ENCODE measurements around the gene KCNQ4. TPM values are rescaled to one million over a fixed set of nuclear protein-coding genes. Genes with fewer than 3 reads are reported as not detected.

Gene KCNQ4
- total RNA-seq, 4 donors from 2014 or later: 1.1 to 3.8 (median 1.5) TPM

- Histone ChIP-seq H3K4me1 (peaks cover 15% of the 10 kb centered on the region), H3K27me3 (no peaks in the 10 kb centered on the region), H3K4me3 (no peak overlapping the region), H3K9me3 (no peaks in the 10 kb centered on the region), H3K27ac (no peak overlapping the region), H3K36me3 (no peaks in the 10 kb centered on the region)
- no peak for TF ChIP-seq EP300 (IDR thresholded peaks at IDR 0.05)
- no peak for TF ChIP-seq CTCF (IDR thresholded peaks at IDR 0.05)
- TF ChIP-seq POLR2A (IDR thresholded peaks at IDR 0.05): no peak
- no peak for TF ChIP-seq POLR2AphosphoS5 (IDR thresholded peaks at IDR 0.05)
- DNase-seq (ENCODE audit: low spot score in 2 of 2): no peak
- 91% methylated on average over 5 of the region's 5 CpGs for WGBS
Measured at GRCh38 chr1:40810927-40811326, 27.3 kb downstream of the KCNQ4 start.

GRCh38 chr1:40815420-40815819 is 31.8 kb downstream of the KCNQ4 start:
- no peaks in the 10 kb centered on the region for H3K36me3 ChIP-seq
- peaks cover 11% of the 10 kb centered on the region for H3K4me1 ChIP-seq
- WGBS: 76% methylated on average over 9 of the region's 9 CpGs
- H3K9me3 ChIP-seq: no peaks in the 10 kb centered on the region
- H3K4me3 ChIP-seq: no peak overlapping the region
- no peak for TF ChIP-seq EP300 (IDR thresholded peaks at IDR 0.05)
- no peak for TF ChIP-seq CTCF (IDR thresholded peaks at IDR 0.05)
- no peak for TF ChIP-seq POLR2AphosphoS5 (IDR thresholded peaks at IDR 0.05)
- no peak overlapping the region for H3K27ac ChIP-seq
- DNase-seq (ENCODE audit: low spot score in 2 of 2): no peak
- no peaks in the 10 kb centered on the region for H3K27me3 ChIP-seq

- WGBS: 57% methylated on average over 18 of the region's 19 CpGs
- Histone ChIP-seq H3K4me3 (peak overlapping the region; percentile 36), H3K36me3 (no peaks in the 10 kb centered on the region), H3K9me3 (no peaks in the 10 kb centered on the region), H3K27ac (no peak overlapping the region), H3K27me3 (no peaks in the 10 kb centered on the region), H3K4me1 (peaks cover 11% of the 10 kb centered on the region)
- TF ChIP-seq CTCF (IDR thresholded peaks at IDR 0.05) (no peak), EP300 (IDR thresholded peaks at IDR 0.05) (no peak), POLR2A (IDR thresholded peaks at IDR 0.05) (no peak), POLR2AphosphoS5 (IDR thresholded peaks at IDR 0.05) (no peak)
- DNase-seq (ENCODE audit: low spot score in 2 of 2): no peak
Measured at GRCh38 chr1:40817791-40818263, 34.2 kb downstream of the KCNQ4 start.

- 23% methylated on average over 32 of the region's 59 CpGs for WGBS
- no peak overlapping the region for H3K27ac ChIP-seq
Measured at GRCh38 chr1:40818264-40818961, 34.8 kb downstream of the KCNQ4 start.

More at GRCh38 chr1:40818264-40818961, 34.8 kb downstream of the KCNQ4 start:
- Histone ChIP-seq H3K36me3 (no peaks in the 10 kb centered on the region), H3K4me1 (peaks cover 11% of the 10 kb centered on the region), H3K4me3 (peak overlapping the region; percentile 36), H3K9me3 (no peaks in the 10 kb centered on the region), H3K27me3 (no peaks in the 10 kb centered on the region)
- TF ChIP-seq POLR2A (IDR thresholded peaks at IDR 0.05): no peak
- TF ChIP-seq POLR2AphosphoS5 (IDR thresholded peaks at IDR 0.05): no peak
- no peak for TF ChIP-seq CTCF (IDR thresholded peaks at IDR 0.05)
- no peak for TF ChIP-seq EP300 (IDR thresholded peaks at IDR 0.05)
- DNase-seq (ENCODE audit: low spot score in 2 of 2): peak; percentile 74 to 84
